ENCODE data around the gene KCNK6. TPM values are rescaled to one million over a fixed set of nuclear protein-coding genes. Genes with fewer than 3 reads are reported as not detected.
A peak's percentile ranks its signal among the peaks of the same experiment; 100 is the strongest.

Gene KCNK6
- total and polyA plus RNA-seq, 8 donors, result 4.3 to 12.4 (median 5.2) TPM

DNA sequence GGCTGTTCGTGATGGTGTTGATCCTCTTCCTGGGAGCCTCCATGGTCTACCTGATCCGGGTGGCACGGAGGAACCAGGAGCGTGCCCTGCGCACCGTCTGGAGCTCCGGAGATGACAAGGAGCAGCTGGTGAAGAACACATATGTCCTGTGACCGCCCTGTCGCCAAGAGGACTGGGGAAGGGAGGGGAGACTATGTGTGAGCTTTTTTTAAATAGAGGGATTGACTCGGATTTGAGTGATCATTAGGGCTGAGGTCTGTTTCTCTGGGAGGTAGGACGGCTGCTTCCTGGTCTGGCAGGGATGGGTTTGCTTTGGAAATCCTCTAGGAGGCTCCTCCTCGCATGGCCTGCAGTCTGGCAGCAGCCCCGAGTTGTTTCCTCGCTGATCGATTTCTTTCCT lies 27.8 kb upstream of the KCNK6 start:
- Histone ChIP-seq H3K27me3 (no peaks in the 10 kb centered on the region), H3K9me3 (no peaks in the 10 kb centered on the region), H3K4me3 (no peak overlapping the region), H3K27ac (no peak overlapping the region), H3K36me3 (peaks cover 0 to 68% of the 10 kb centered on the region in 2 donors), H3K4me1 (peaks cover 5 to 28% of the 10 kb centered on the region in 2 donors)
- TF ChIP-seq, protein P1, sequence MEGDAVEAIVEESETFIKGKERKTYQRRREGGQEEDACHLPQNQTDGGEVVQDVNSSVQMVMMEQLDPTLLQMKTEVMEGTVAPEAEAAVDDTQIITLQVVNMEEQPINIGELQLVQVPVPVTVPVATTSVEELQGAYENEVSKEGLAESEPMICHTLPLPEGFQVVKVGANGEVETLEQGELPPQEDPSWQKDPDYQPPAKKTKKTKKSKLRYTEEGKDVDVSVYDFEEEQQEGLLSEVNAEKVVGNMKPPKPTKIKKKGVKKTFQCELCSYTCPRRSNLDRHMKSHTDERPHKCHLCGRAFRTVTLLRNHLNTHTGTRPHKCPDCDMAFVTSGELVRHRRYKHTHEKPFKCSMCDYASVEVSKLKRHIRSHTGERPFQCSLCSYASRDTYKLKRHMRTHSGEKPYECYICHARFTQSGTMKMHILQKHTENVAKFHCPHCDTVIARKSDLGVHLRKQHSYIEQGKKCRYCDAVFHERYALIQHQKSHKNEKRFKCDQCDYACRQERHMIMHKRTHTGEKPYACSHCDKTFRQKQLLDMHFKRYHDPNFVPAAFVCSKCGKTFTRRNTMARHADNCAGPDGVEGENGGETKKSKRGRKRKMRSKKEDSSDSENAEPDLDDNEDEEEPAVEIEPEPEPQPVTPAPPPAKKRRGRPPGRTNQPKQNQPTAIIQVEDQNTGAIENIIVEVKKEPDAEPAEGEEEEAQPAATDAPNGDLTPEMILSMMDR (IDR thresholded peaks at IDR 0.05), result no peak
- ATAC-seq (no peak), DNase-seq (peak in 1 of 4 donors; percentile 10)
- intact Hi-C loops (cut with DNase I), result no loop called here

DNA sequence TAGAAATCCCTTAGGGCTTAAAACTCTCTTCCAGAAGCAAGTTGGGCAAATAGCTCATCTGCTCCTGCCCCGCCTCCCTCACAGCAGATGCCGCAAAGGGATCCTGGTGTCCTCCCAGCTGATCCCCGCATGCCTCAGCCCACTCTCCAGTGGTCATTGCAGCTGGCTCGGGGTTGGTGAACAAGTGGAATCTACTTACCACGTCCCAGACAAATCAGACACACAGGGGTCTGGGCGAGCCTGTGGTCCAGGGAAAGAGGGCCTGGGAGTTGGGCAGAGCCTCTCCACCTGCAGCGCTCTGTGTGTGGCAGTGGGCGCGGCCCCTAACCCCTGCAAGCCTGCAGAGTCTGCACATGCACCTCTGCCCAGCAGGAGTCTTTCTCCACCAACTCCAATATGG lies 26.4 kb upstream of the KCNK6 start:
- peaks cover 0 to 60% of the 10 kb centered on the region in 2 donors for H3K36me3 ChIP-seq
- no peaks in the 10 kb centered on the region for H3K9me3 ChIP-seq
- H3K27ac ChIP-seq, result no peak overlapping the region
- ATAC-seq (no peak), DNase-seq (peak in 1 of 4 donors; percentile 47)
- H3K4me3 ChIP-seq, result no peak overlapping the region
- intact Hi-C loops (cut with DNase I), result no loop called here
- peaks cover 5 to 14% of the 10 kb centered on the region in 2 donors for H3K4me1 ChIP-seq
- TF ChIP-seq, protein P1 (IDR thresholded peaks at IDR 0.05), result no peak
- H3K27me3 ChIP-seq, result no peaks in the 10 kb centered on the region

DNA sequence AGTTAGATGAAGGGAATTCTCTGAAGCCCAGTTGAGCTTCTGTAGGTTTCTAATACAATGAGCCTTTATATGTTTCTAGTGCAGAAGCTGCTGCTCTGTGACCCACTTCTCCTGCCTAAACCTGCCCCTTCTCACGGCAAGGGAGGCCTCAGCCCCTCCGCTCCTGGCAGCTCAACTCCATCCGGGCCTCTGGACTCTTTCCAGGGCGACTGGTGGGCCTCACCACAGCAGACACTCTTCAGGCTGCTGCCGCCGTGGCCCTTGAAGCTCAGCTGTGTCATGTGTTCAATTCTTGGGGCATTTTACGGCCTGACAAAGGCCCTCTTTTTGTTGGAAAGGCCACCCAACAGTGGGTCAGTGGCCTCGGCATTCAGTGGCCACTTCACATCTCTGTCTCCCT lies 25.6 kb upstream of the KCNK6 start:
- no peak for ATAC-seq
- H3K9me3 ChIP-seq, result no peaks in the 10 kb centered on the region
- peak in 1 of 4 donors; percentile 18 for DNase-seq
- H3K27me3 ChIP-seq, result no peaks in the 10 kb centered on the region
- TF ChIP-seq, protein P1 (IDR thresholded peaks at IDR 0.05), result no peak
- intact Hi-C loops (cut with DNase I), result no loop called here
- H3K27ac ChIP-seq, result no peak overlapping the region
- H3K4me3 ChIP-seq, result no peak overlapping the region
- peaks cover 5 to 9% of the 10 kb centered on the region in 2 donors for H3K4me1 ChIP-seq
- H3K36me3 ChIP-seq, result peaks cover 0 to 52% of the 10 kb centered on the region in 2 donors

DNA sequence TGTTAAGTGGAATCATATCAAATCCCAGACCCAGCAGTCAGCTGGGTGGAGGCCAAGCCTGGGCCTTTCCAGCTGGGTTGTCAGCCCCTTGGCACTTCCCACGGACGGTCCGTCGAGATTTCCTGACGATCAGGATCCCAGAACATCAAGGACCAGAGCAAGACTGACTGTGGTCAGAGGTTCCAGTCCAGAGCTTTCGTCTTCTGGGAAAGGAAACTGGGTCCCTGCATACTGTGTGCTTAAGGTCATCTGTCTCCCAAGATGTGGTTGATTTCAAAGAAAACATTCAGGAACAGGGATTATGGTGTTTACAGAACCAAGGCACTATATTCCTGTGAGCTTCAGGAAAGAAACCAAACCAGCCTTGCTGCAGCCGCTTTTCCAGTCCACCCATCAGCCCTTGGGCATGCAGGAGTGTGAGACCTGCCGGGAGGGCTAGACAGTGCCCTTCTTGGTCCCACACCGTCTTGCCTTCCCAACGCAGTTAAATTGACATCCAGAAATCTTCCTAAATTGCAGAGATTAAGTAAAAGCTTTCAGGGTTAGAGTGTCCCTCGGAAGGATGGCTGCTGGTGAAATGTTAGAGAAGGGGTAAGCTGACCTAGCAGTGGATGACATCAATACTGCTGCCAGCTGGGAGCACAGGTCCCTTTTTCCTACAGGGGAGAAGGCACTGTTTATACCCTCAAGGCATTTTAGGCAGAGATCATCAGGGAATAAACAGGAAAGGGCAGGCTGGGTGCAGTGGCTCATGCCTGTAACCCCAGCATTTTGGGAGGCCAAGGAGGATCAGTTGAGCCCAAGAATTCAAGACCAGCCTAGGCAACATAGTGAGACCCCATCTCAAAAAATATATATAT lies 20.6 kb upstream of the KCNK6 start:
- no peaks in the 10 kb centered on the region for H3K27me3 ChIP-seq
- DNase-seq, result peak in 1 of 4 donors; percentile 22
- no peak overlapping the region for H3K4me3 ChIP-seq
- no peaks in the 10 kb centered on the region for H3K9me3 ChIP-seq
- no peak for ATAC-seq
- TF ChIP-seq, protein P1 (IDR thresholded peaks at IDR 0.05), result no peak
- peak overlapping the region in 1 of 2 donors; percentile 8 for H3K27ac ChIP-seq
- peaks cover 0 to 6% of the 10 kb centered on the region in 2 donors for H3K36me3 ChIP-seq
- peaks cover 3 to 5% of the 10 kb centered on the region in 2 donors for H3K4me1 ChIP-seq
- intact Hi-C loops (cut with DNase I), result no loop called here

DNA sequence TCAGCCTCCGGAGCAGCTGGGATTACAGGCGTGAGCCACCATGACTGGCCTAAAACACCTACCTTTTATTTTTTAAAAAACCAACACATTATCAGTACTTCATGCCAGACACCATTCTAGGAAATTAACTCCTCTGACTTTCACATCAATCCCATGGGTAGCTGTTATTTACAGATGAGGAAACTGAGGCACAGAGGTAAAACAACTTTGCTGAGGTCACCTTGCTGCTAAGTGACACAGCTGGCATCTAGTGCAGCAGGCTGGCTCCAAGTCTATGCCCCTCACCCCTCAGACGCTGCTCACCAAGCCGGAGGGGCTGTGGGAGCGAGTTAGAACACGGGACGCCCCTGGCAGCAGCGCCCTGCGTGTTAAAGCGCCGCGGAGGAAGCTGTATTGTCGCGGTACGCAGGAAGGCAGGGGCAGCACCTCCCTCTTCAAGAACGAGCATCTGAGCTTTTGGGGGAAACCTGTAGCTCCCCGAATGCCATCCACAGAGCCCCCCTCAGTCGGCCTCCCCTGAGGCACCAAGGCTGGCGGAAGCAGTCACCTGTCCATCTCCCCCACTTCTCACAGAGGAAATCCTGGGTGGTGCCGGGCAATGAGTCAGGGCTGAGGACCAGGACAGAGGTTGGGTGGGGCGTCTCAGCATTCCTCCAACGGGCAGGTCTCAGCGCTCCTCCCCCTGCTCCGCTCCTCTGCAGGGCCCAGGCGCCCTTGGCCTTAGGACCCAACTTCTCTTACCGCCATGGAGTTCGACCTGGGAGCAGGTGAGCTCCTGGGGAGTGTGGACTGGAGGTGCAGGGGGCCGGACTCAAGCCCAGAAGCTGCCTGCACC lies 15.9 kb upstream of the KCNK6 start, which contains the start of gene C19orf33:
C19orf33 (plus strand) TSS at position 735 of the 835 bp plus-strand sequence; CDS start at position 746, 11 bp downstream.
- intact Hi-C loops (cut with DNase I), result no loop called here
- H3K36me3 ChIP-seq, result peaks cover 0 to 46% of the 10 kb centered on the region in 2 donors
- no peaks in the 10 kb centered on the region for H3K9me3 ChIP-seq
- no peaks in the 10 kb centered on the region for H3K27me3 ChIP-seq
- peak within 1 kb of the TSS; percentile 25 to 44 for H3K4me3 ChIP-seq
- ATAC-seq, result peak; percentile 90
- peak within 1 kb of the TSS; percentile 64 to 70 for H3K27ac ChIP-seq
- TF ChIP-seq, protein P1 (IDR thresholded peaks at IDR 0.05), result no peak
- peaks cover 5 to 14% of the 10 kb centered on the region in 2 donors for H3K4me1 ChIP-seq
- DNase-seq, result peak in 3 of 4 donors; percentile 56 to 88 (median 78)
